CD4-positive, alpha-beta T cell treated with Interleukin-10 for 1 hour (primary cell): ENCODE measurements around the gene IFT122.

Experiments
- DNase-seq: peaks from one replicate; pipeline ENCODE4 v3.0.0-alpha.2; 2020

Gene IFT122

GRCh38 chr3:129415378-129415777, 24.6 kb upstream of the IFT122 start:
- no peak for DNase-seq

DNA sequence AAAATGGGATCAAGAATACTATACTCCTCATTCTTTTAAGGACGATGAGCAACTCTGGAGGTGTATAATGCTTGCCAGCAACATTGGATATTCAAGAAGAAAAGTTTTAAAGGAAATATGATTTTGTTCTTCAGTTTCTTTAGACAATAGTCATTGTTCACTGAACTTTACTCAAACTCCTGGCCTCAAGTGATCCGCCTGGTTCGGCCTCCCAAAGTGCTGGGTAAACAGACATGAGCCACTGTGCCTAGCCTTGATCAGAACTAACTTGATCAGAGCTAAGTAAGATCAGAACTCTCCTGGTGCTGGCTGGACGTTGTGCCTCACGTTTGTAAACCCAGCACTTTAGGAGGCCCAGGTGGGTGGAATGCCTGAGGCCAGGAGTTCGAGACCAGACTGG, 24.2 kb upstream of the IFT122 start:
- no peak for DNase-seq

- DNase-seq: no peak
Observed at GRCh38 chr3:129416415-129416814, 23.6 kb upstream of the IFT122 start.

DNA sequence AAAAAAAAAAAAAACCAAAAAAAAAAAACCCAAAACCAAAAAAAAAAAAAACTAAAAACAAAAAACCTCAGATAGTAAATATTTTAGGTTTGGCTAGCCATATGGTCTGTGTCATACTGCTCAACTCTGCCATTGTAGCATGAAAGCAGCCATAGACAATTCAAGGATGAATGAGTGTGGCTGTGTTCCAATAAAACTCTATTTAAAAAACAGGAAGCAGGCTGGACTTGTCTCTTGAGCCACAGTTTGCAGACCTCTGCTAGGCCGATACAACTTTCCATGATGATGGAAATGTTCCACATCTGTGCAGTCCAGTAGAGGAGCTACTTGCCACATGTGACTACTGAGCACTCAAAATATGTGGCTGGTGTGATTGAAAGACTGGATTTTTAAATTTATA, 22.7 kb upstream of the IFT122 start:
- DNase-seq: no peak

DNA sequence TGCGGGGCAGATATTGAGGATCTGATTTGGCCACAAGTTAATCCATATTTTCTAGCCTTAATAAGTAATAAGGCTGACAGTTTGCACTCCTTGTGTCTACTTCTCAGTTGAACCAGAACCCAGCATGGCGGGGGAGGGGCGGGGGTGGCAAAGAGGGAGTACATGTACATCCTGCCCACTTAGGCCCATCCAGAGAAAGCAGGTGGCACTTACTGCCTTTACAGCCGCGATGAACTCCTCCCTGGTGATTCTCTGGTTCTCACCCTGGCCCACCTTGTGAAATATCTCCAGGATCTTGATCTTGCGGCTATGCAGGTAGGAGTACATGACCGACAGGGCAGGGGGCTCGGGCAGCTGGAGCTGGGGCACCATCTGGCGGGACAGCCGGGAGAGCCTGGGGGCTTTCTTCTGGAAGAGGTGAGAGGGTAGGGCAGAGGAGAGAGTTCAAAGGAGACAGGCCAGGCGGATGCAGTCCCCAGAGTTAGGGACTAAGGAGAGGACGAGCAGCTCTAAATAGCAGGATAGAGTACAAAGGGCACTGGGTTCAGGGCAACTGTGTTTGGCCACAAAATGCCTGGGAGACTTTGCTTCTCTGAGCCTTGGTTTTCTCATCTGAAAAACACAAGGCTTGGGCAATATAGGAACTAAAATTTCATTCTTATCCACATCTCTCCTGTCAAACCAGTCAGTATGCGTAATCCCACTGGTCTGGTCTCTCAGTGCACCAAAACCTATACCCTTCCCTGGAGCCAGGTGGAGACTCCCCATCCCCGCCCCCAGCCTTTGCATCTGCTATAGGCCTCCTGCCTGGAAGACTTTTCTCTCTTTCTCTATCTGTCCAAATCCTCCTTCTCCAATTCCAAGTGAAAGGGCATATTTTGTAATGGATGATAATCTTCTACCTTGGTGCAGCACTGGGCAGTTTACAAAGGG, 21.7 kb upstream of the IFT122 start:
- no peak for DNase-seq

GRCh38 chr3:129419476-129419875, 20.5 kb upstream of the IFT122 start:
- no peak for DNase-seq

DNA sequence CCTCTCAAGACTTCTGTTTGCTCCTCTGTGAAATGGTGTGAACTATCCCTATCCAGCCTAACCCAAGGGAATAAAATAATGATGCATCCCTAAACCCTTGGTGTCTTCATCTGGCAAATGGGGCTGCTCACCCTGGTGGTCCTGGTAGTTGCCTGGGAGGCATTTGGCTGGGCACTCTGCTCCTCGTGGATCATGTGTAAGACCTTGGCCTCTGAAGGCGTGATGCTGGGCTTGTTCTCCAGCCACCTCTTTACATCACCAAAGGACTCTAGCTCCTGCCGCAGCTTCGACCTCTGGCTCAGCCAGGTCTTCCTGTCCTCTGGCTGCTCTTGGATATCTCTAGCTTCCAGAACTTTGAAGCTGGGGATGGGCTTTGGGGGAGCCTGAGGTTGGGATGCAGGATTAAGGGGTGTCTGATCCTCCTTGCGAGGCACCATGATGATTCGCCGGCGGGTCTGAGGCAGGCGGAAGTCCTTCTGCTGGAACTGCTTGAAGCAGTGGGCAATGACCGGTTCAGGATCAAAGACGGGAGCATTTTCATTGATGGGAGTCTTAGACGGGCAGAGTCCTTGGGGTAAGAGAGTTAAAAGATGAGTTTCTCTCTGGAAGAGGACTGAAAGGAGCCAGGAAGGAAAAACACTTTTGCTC, 18.7 kb upstream of the IFT122 start:
- no peak for DNase-seq

DNA sequence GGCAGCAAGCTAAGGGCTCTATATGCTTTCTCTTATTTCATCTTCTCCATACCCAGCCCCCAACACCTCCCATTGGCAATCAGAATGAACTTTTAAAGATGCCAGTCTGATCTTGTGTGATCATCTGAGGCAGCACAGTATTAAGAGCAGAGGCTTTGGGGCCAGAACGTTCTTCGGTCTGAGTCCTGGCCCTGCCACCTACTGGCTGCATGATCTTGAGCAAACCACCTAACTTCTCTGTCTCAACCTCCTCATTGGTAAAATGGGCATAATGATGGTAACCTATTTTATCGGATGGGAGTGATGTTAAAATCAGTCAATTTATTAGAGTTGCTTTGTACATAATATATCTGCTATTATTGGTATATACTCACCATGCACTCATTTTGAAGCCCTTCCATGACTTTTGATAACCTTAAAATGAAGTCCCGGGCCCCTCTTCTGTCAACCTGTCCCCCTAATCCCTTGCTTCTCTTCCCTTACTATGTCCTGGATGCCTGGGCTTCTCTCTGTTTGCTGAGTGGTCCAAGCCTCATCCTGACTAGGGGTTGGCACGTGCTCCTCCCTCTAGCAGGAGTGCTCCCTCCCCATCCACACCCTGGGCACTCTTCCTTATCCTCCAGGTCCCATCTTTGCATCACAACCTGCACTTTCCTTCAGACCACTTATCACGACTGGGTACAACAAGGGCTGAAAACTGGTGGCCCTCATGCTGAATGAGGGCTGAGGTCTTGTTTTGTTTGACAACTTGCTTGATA, 17.9 kb upstream of the IFT122 start:
- no peak for DNase-seq

DNA sequence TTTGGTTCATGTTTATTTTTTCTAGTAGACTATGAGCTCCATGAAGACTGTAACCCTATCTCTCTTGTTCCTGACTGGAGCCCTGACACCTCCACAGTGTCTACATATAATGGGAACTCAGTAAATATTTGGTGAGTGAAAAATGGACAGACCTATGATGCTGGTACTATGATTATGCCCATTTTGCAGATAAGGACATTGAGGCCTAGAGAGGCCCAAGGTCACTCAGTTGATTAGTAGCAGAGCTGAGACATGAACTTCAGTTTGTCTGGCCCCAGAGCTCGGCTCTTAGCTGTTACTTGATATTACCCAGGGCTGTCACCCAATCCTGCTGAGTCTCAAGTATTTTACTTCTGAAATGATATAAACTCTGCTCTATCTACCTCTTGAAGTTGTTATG, 17.1 kb upstream of the IFT122 start:
- no peak for DNase-seq

DNA sequence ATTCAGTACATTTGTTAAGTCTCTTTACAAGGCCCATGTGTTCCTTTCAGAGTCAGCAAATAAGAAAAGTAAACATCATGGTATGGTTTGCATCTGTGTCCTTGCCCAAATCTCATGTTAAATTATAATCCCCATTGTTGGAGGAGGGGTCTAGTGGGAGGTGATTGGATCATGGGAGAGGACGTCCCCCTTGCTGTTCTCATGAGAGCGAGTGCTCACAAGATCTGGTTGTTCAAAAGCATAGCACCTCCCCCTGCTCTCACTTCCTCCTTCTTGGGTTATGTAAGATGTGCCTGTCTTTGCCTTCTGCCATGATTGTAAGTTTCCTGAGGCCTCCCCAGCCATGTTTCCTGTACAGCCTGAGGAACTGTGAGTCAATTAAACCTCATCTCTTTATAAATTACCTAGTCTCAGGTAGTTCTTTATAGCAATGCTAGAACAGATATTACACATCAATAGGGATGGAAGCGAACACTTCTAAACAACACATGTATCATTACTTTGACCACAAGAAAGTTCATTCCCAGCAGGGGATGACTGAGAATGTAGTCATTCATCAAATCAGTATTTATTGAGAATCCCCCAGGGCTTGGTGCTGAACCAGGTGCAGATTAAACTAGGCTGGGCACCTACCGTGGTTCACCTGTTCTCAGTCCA, 15.7 kb upstream of the IFT122 start:
- DNase-seq: no peak

- no peak for DNase-seq
Observed at GRCh38 chr3:129425213-129425612, 14.8 kb upstream of the IFT122 start.

- DNase-seq: no peak
Observed at GRCh38 chr3:129425619-129426018, 14.4 kb upstream of the IFT122 start.

DNA sequence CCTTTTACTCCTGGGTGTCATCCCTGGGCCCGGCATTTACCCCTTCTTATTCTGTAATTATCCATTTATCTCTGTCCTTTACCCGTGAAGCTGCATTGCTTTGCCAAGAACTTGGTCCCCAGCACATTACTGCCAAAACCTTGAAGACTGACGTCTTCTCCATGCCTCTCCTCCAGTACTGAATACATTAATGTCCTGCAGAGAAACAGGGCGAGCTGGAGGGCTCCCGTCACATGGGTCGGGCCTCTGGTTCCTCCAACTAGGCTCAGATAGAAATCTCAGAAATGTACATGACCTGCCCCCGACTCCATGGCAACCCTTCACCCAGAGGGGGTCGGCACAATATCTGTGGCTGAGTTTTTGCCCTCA, 12.0 kb upstream of the IFT122 start:
- DNase-seq: no peak

DNA sequence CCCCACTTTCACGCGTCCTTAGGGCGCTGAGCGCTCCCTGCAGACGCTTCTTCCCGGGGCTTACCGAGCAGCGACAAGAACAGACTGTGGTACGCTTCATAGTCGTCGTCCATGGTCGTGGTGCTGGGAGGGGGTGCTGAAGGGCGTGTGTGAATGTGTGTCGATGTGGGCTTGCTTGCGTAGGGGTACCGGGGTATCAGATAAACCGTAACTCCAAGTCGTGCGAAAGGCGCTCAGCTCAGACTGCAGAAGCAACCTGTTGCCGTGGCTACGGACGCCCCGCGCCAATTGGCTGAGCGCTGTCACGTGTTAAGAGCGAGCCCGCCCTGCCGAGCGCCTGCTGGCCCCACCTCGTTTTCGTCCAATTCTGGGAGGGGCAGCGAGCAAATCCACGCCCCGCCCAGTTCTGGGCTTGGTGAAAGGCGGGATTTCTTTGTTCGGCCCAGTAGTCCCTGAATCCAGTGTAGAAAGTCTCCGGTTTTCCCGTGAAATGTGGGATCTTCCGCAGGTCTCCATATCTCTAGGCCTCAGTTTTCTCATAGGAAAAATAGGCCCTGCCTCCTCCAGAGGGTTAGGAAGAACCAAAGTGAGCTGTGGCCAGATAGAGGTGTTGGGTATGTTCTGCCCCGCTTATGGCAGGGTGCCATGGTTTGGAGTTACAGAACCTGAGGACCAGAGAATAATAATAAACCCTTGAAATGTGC, 11.5 kb upstream of the IFT122 start, which contains the start of gene EFCAB12:
EFCAB12 (minus strand) TSS at position 261 of the 704 bp plus-strand sequence; CDS start at position 113, 148 bp downstream.
- DNase-seq: peak; percentile 92

- DNase-seq: no peak
Observed at GRCh38 chr3:129429080-129429451, 11.0 kb upstream of the IFT122 start.

- DNase-seq: no peak
Observed at GRCh38 chr3:129429602-129430001, 10.4 kb upstream of the IFT122 start.

DNA sequence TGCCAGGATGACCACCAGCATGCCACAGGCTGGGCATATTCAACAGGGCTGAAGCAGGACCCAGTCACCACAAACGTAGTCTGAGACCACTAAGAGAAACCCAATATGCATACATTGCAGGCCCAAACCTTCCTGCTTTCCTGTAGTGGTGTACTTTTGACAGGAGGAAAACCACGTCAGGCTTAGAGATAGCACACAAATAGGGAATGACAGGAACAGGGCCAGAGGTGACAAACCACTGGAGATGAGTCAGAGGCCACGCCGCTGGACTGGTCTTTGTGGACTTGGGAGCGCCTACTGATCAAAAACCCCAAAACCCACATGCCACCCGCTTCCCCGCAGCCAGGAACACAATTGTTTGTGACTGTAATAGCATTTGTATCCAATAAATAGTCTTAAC, 8.0 kb upstream of the IFT122 start:
- no peak for DNase-seq

DNA sequence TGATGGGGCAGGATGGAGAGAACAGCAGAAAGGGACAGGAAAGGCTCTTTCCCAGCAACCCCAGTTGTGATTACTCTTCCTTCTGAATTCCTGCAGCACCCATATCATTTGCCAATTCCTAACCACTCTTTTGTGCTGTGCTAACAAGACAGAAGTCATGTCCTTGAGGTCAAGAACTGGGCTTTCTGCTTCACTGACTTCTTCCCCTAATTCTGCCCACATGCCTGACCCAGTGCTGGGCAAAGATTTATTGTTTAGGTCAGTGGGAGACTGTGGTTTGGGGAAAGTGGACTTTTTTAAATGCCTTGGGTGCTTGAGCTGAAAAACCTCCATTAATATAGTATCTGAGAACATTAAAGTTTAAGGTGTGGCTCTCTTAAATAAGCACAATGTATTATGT, 7.4 kb upstream of the IFT122 start:
- DNase-seq: no peak

- no peak for DNase-seq
Observed at GRCh38 chr3:129433565-129433964, 6.5 kb upstream of the IFT122 start.

DNA sequence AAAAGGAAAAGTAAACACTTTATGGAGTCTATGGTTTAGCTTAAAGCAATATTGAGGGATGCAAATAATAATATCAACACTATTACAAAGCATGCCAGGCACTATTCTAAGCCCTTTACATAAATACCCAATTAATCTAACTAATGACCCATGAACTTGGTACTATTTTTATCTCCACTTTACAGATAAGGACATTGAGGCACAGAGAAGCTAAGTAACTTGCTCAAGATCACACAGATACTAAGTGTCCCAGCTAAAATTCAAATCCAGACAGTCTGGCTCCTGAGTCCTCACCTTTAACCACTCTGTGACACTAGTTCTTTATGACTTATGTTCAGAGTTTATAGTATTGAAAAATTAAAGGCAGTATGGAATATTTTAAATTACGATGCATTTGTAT, 5.9 kb upstream of the IFT122 start:
- DNase-seq: no peak

DNA sequence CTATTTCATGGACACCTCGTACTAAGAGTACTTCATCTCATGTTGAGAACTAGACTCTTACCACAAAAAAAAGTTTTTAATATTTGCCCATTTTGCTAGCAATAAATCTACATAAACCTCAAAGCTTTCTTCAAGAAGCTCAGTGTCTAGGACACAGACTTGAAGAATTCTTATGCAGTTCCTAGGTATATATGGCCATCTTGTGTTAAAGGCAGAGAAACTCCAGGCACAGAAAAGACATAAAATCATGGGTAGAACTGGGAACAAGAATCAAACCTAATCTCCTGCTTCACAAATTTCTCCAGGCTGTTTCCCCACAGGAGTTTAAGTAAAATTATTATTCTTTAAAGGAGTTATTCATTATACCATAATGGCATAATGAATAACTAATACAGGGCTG, 4.7 kb upstream of the IFT122 start:
- DNase-seq: no peak

DNA sequence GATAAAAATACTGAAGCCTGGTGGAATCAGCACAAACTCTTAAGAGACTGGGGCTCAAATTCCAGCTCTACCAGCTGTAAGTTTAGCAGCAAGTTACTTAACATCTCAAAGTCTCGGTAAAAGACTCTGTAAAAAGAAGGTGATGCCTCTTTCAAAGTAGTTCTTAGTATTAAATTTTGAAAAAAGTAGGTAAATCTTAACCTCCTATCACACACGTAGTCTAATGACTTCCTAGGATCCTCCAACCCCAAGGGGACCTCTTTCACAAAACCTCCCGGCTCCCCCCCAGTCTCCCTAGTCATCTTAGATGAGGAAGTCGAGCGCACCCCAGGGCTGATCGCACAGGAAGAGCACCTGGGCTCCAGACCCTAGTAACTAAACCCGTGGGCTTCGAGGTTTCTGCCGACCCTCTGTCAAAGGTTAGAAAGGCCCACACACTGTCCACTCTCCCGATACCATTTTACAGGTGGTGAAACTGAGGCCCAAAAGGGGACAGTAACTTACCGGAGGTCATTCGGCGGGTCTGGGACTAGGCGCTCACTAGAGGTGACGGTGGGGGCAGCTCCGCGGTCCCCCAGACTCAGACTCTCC, 703 bp upstream of the IFT122 start:
- peak; percentile 34 for DNase-seq
